ENCODE measurements around the gene CSF1. TPM values are rescaled to one million over a fixed set of nuclear protein-coding genes. Genes with fewer than 3 reads are reported as not detected.

The CSF1 gene
- total RNA-seq, 4 donors from 2014 or later = 9.7 to 63.1 (median 14.4) TPM

DNA sequence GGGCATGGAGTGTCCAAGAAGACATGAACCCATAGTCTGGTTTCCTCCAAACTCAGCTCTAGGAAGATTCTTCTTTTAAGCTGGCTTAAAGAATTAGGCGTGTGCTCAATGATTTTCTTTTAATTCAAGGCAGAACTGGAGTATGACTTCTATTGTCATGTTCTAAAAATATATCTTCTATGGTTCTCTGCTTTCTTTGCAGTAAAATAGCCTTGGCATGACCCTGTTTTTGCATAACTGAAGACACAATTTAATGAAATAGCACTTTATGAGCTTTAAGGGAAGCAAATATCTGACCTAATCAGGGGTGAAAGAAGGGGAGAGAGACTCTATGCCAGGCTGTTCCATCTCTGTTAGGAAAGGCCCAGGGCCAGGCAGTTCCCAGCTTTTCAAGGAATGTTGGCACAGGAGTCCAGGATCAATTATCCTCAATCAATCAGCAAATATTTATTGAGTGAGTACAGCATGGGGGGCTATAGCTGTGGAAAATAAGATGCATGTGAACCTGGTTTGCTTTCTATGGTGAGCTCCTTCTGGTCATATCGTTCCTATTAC is 7.2 kb upstream of the CSF1 start:
- H3K9me3 ChIP-seq = no peaks in the 10 kb centered on the region
- H3K4me1 ChIP-seq = no peaks in the 10 kb centered on the region
- H3K36me3 ChIP-seq = no peaks in the 10 kb centered on the region
- intact Hi-C loops (cut with DNase I; ENCODE audit: low total_unique reads) (no loop called here), in situ Hi-C loops (cut with MboI; ENCODE audit: low pct_ligation_motif_present in 1 of 4, low pct_unique_long_range_greater_than_20kb in 1 of 4, low sequenced_read_pairs in 3 of 4) (loop anchor here in 2 of 4 donors (10.0 to 25.0 kb wide), 2 partner anchors 109 to 116 kb away; no protein-coding TSS in a partner anchor)
- no peaks in the 10 kb centered on the region for H3K27me3 ChIP-seq
- DNase-seq = no peak
- H3K27ac ChIP-seq = no peak overlapping the region
- WGBS, 2 donors (ENCODE audit: low coverage in 1 of 2) = 82 to 93% methylated on average over 2 of the region's 2 CpGs
- TF ChIP-seq, protein P1, sequence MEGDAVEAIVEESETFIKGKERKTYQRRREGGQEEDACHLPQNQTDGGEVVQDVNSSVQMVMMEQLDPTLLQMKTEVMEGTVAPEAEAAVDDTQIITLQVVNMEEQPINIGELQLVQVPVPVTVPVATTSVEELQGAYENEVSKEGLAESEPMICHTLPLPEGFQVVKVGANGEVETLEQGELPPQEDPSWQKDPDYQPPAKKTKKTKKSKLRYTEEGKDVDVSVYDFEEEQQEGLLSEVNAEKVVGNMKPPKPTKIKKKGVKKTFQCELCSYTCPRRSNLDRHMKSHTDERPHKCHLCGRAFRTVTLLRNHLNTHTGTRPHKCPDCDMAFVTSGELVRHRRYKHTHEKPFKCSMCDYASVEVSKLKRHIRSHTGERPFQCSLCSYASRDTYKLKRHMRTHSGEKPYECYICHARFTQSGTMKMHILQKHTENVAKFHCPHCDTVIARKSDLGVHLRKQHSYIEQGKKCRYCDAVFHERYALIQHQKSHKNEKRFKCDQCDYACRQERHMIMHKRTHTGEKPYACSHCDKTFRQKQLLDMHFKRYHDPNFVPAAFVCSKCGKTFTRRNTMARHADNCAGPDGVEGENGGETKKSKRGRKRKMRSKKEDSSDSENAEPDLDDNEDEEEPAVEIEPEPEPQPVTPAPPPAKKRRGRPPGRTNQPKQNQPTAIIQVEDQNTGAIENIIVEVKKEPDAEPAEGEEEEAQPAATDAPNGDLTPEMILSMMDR (IDR thresholded peaks at IDR 0.05) = no peak
- TF ChIP-seq EP300 (IDR thresholded peaks at IDR 0.05; ENCODE audit: low read depth) (no peak), POLR2A (IDR thresholded peaks at IDR 0.05) (no peak), POLR2AphosphoS5 (IDR thresholded peaks at IDR 0.05) (no peak)
- H3K4me3 ChIP-seq = no peak overlapping the region

DNA sequence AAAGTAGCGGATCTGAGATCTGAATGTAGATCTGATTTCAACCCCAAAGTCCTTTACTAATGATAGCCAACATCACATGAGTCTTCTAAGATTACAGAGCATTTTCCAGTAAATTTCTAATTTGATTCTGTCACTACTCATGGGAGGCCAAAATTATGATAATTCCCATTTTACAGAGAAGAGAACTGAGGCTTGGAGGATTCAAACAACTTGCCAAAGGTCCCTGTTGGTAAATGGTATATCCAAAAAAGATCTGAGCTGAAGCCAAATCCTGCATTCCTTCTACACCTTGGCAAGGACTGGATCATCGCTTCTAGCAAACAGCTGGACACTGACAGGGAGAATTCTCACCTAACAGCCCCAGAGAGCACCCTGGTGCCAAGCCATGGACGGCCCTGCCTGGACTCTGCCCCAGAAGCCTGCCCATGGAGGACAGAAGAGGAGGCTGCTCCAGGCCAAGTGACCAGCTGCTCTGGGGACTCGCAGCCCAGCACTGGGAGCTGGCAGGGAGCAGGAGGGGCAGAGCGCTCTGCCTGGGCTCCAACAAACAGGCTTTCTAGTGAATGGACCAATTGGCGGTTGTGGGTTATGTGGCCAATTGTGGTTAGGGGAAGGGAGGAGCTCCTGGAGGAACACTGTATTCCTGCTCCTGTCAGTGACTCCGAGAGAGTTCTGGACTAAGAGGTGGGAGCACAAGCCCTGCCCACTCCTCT is 6.4 kb upstream of the CSF1 start:
- Histone ChIP-seq H3K27me3 (no peaks in the 10 kb centered on the region), H3K4me1 (no peaks in the 10 kb centered on the region), H3K36me3 (no peaks in the 10 kb centered on the region), H3K27ac (no peak overlapping the region), H3K9me3 (no peaks in the 10 kb centered on the region), H3K4me3 (no peak overlapping the region)
- no peak for DNase-seq
- WGBS, 2 donors (ENCODE audit: low coverage in 1 of 2) = 82 to 87% methylated on average over 2 to 7 of the region's 7 CpGs
- TF ChIP-seq EP300 (IDR thresholded peaks at IDR 0.05; ENCODE audit: low read depth) (no peak), POLR2A (IDR thresholded peaks at IDR 0.05) (no peak), POLR2AphosphoS5 (IDR thresholded peaks at IDR 0.05) (no peak)
- TF ChIP-seq, protein P1 (IDR thresholded peaks at IDR 0.05) = no peak
- intact Hi-C loops (cut with DNase I; ENCODE audit: low total_unique reads) (no loop called here), in situ Hi-C loops (cut with MboI; ENCODE audit: low pct_ligation_motif_present in 1 of 4, low pct_unique_long_range_greater_than_20kb in 1 of 4, low sequenced_read_pairs in 3 of 4) (loop anchor here in 2 of 4 donors (10.0 to 25.0 kb wide), 2 partner anchors 109 to 117 kb away; no protein-coding TSS in a partner anchor)

DNA sequence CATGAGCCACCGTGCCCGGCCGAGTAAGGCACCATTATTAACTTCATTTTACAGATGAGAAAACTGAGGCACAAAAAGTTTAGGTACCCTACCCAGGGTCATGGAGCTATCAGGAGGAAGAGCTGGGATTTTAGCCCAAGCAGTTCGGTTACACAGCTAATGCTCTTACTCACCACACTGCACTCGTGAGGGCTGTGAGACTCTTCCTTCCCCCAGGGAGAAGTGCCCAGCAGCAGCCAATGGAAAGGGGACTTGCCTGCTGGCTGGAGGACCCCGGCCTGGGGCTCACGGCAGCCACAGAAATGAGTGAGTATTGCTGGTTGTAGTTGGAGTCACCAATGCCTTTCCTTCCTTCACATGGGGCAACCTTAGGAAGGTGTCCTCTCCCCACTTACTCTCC is 5.2 kb upstream of the CSF1 start:
- TF ChIP-seq, protein P1 (IDR thresholded peaks at IDR 0.05) = no peak
- no peak for TF ChIP-seq POLR2A (IDR thresholded peaks at IDR 0.05)
- TF ChIP-seq POLR2AphosphoS5 (IDR thresholded peaks at IDR 0.05) = no peak
- no peak for TF ChIP-seq EP300 (IDR thresholded peaks at IDR 0.05; ENCODE audit: low read depth)
- no peak overlapping the region for H3K27ac ChIP-seq
- intact Hi-C loops (cut with DNase I; ENCODE audit: low total_unique reads) (no loop called here), in situ Hi-C loops (cut with MboI; ENCODE audit: low pct_ligation_motif_present in 1 of 4, low pct_unique_long_range_greater_than_20kb in 1 of 4, low sequenced_read_pairs in 3 of 4) (loop anchor here in 2 of 4 donors (10.0 to 25.0 kb wide), 2 partner anchors 111 to 118 kb away; no protein-coding TSS in a partner anchor)
- no peak for DNase-seq
- H3K9me3 ChIP-seq = no peaks in the 10 kb centered on the region
- peaks cover 0 to 10% (median 5%) of the 10 kb centered on the region in 4 donors for H3K4me1 ChIP-seq
- no peaks in the 10 kb centered on the region for H3K27me3 ChIP-seq
- H3K36me3 ChIP-seq = no peaks in the 10 kb centered on the region
- no peak overlapping the region for H3K4me3 ChIP-seq
- 97% methylated on average over 7 of the region's 7 CpGs; no CpG with 5 or more reads in 1 of the 2 donors for WGBS, 2 donors (ENCODE audit: low coverage in 1 of 2)

DNA sequence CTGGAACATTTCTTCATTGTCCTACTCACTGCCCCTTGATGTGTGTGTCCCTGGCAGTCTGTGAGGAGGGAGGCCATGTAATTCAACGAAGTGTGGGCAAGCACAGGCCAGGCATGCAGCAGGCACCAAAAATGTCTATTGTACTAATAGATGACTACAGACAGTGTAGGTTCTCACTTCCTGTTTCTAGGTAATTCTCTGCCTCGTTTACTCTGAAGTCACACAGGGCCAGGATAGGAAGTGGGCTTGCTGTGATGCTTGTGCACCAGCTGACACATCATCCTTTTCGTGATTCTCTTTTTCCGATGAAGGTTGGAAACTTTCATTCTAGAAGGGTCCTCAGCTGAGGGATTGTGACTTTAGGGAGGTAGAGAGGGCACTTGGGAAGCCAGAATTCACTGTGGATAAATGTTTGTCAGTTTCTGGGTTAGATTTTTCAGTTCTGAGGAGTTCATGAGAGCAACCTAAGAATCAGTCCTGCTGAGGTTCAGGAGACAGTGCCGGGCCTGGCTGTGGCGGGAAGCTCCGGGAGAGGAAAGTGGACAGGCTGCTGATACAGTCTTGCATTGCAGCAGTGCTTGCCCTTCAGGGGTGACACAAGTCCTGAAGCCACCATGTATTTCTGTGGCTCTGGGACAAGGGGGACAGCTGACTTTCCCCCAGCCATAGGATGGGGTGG is 4.3 kb upstream of the CSF1 start:
- no peak for TF ChIP-seq POLR2A (IDR thresholded peaks at IDR 0.05)
- TF ChIP-seq, protein P1 (IDR thresholded peaks at IDR 0.05) = no peak
- TF ChIP-seq POLR2AphosphoS5 (IDR thresholded peaks at IDR 0.05) = no peak
- no peak for TF ChIP-seq EP300 (IDR thresholded peaks at IDR 0.05; ENCODE audit: low read depth)
- H3K27me3 ChIP-seq = no peaks in the 10 kb centered on the region
- H3K27ac ChIP-seq = peak overlapping the region in 1 of 4 donors; percentile 15
- intact Hi-C loops (cut with DNase I; ENCODE audit: low total_unique reads) (no loop called here), in situ Hi-C loops (cut with MboI; ENCODE audit: low pct_ligation_motif_present in 1 of 4, low pct_unique_long_range_greater_than_20kb in 1 of 4, low sequenced_read_pairs in 3 of 4) (loop anchor here in 2 of 4 donors (10.0 to 25.0 kb wide), 2 partner anchors 111 to 119 kb away; no protein-coding TSS in a partner anchor)
- DNase-seq = no peak
- H3K9me3 ChIP-seq = no peaks in the 10 kb centered on the region
- 67 to 83% methylated on average over 1 to 7 of the region's 7 CpGs for WGBS, 2 donors (ENCODE audit: low coverage in 1 of 2)
- no peaks in the 10 kb centered on the region for H3K36me3 ChIP-seq
- H3K4me3 ChIP-seq = no peak overlapping the region
- H3K4me1 ChIP-seq = peaks cover 0 to 11% (median 6%) of the 10 kb centered on the region in 4 donors

Data from transverse colon (tissue), 4 donors.